ENCODE data around the gene EIF2B5.
A peak's percentile ranks its signal among the peaks of the same experiment; 100 is the strongest.

The EIF2B5 gene

DNA sequence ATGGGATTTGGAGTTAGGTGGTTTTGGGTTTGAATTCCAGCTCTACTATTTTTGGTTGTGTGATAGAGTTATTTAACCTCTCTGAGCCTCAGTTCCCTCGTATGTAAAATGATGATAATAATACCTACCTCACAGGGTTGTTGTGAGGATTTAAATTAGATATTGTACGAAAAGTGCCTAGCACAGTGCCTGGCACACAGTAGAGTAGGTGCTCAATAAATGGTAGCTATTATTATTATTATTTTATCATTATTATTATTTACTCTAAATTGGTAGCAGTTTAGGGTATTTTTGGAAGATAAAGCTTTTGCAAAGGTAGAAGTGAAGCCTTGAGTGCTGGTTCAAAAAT, 38.2 kb downstream of the EIF2B5 start:
- DNase-seq (ENCODE audit: low read depth in 3 of 3, low spot score in 1 of 3) = no peak

DNA sequence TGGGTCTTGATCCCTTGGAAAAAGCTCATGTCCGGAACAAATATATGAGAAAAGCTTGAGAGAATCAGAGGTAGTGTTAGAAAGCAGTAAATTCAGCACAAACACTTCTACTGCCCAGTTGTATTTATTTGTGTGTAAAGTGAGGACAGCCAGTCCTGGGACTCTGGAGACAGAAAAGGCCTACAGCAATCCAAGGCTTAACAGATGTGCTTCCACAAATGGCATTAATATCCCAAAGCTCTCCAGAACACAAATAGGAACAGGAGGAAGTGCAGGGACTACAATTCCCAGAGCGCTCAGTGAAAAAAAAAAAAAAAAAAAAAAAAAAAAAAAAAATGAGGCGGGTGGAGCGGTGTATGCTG, 39.1 kb downstream of the EIF2B5 start:
- no peak for DNase-seq (ENCODE audit: low read depth in 3 of 3, low spot score in 1 of 3)

DNA sequence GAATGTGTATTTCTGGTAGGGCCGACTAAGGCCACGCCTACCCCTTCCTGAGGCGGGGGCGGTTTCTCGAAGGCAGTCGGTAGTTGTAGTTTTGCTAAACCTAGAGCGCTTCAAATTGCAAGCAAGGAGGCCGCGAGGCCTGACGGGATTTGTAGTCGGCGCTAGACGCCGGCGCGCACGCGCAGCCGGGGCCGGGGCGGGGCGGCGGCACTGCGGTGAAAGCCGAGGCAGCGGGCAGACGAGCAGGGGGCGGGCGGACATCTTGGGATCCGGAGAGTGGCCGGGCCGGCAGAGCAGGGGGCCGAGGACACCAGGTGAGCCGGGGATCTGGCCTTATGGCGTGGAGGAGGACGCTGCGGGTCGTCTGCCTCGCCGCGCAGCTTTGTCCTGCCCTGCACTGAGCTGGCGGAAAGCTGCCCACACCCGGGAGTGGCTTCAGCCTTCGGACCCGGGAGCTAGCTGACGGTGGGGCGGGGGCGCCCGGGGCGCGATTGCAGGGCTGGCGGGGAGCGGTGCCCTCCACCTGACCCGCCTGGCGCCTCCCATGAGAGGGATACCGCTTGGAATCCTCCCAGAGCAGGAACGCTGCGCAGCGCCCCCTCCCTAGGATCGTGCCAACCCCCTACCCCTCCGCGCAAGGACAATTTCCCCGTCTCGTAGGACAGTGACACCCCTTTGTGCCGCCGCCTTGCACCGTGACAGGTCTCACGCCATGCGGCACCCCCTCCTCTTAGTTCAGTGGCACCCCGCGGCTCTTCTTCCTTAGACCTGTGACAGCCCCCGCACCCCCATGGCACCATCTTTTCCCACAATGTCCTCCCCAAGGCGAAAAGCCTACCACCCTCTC, 39.7 kb downstream of the EIF2B5 start, which contains the start of gene AP2M1:
AP2M1 (plus strand) TSS at position 210 of the 847 bp plus-strand sequence. CDS start 2,139 bp downstream, outside the sequence.
- DNase-seq (ENCODE audit: low read depth in 3 of 3, low spot score in 1 of 3) = peak; percentile 95 to 96 (median 96)

DNA sequence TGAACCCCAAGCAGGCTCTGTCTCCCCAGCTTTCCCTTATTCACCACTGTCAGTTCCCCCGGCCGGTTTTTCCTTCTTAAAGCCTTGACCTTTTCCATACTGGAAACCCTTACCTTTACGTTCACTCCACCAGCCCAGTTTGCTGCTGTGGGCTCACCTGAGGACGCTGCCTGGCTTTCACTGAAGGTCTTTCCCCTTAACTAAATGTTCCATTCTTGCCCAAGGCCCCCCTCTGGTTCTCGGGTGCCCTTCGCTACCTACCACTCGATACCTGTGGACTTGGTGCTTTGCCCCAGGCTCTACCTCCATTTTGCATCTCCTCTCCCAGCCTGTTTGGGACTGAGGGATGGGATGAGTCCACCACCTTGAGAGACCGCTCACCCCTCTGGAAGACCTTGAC, 40.3 kb downstream of the EIF2B5 start:
- no peak for DNase-seq (ENCODE audit: low read depth in 3 of 3, low spot score in 1 of 3)

DNA sequence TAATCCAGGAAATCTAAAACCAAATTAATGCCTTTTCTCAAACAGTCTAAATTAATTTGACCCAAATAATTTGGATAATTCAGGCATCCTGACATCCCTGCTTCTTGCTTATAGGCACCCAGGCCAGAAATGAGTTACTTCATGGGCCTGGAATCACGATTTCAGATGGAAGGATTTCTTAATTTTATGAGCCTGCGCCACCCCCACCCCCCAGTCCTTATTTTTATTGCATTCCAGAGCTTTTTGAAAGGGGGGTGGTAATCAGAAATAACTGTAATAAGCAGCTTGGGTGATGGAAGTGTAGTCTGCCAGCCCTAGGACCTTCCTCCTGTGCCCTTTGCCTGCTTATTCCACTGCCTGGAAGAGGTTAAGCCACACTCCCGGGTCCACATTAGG, 40.8 kb downstream of the EIF2B5 start:
- no peak for DNase-seq (ENCODE audit: low read depth in 3 of 3, low spot score in 1 of 3)

DNA sequence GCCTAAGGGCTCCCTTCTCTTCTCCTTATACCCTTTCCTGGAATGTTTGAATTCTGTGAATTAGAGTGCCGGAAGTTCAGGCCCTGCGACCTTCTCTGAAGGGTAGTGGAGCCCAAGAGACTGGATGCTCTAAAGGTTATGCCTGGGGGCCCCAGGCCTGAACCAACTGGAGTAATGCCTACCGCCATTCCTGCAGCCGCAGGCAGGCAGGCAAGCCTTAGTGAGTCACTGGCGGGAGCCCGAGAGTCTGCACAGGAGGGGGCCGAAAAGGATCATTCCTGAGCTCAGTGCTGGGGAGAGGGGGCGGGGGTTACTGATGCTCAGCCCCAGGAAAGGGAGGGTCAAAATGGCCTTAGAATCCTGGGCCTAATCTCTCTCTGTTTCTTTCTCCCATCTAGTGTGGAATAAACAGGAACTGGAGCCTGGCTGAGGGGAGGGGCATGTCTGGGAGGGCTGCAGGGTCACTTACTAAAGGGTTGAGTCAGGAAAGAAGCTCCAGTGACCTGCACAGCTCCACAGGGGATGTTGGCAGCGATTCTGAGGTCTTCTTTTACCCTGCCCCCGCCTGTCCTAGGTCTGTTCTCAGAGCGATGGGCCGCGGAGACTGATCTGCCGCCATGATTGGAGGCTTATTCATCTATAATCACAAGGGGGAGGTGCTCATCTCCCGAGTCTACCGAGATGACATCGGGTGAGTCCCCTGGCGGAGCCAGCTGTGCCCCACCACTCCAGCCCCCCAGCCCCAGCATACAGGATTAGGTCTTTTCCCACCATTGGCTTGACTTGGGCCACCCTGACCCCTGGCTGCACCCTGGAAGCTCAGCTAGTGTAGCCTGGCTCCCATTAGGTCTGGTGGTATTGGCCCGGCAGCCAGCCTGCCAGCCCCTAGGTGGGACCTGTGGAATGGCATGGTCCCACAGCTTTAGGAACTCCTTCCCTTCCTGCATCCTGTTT, 41.5 kb downstream of the EIF2B5 start:
- no peak for DNase-seq (ENCODE audit: low read depth in 3 of 3, low spot score in 1 of 3)

DNA sequence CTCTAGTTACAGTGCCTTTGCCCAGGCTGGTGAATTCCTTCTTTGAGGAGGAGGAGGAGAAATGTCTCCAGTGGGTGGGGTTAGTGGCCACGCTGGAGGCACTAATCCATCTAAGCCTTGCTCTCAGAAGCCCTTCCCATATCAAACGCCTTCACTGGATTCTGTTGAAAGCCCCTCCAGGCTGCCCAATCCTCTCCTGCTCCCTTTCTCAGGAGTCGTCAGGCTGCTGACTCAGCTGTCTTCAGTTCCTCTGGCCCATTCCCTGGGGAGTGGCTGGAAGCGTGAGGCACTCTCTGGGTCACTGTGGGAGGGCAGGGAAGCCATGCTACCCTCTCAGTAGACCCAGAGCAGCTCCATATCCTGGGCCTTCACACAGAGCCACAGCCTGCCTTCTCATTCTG, 42.2 kb downstream of the EIF2B5 start:
- no peak for DNase-seq (ENCODE audit: low read depth in 3 of 3, low spot score in 1 of 3)

DNA sequence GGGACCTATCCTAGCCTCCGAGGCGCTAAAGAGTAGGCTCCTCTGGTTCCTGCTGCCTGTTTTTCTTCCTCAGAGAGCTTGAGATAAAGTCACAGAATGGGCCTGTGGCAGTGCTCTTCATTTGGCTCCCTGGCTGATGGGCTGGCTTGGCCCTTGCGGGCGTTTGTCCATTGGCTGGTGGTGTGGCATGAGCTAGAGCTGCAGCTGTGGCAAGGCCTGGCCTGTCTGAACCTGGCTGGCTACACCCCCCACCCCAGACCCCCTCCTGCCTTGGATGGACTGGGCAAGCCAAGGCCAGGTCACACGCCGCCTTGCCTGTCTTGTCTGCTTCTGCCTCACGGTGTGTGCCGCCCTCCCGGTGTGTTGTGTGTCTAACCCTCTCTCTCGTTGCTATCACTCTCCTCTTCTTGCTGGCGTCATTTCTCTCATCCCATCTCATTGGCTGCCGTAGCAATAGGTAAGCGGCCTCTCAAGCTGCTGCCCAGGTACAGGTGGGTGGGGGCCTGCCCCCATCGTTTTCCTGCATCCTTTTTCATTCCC, 42.7 kb downstream of the EIF2B5 start:
- no peak for DNase-seq (ENCODE audit: low read depth in 3 of 3, low spot score in 1 of 3)

DNA sequence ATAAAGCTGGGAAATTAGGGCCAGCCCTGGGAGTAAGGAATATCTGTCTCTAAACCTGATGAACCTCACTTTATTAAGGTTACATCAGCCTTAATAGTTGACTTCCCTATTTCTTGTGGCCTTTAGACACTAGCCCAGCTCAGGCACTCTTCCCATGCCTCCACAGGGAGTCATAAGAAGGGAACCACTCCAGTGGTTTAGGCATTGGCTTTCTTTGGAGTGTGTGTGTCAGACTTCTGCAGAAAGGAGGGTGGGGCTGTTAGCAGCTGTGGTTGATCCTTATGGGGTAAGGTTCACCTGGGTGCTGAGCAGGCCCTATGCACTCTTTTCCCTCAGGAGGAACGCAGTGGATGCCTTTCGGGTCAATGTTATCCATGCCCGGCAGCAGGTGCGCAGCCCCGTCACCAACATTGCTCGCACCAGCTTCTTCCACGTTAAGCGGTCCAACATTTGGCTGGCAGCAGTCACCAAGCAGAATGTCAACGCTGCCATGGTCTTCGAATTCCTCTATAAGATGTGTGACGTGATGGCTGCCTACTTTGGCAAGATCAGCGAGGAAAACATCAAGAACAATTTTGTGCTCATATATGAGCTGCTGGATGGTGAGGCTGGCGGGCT, 43.5 kb downstream of the EIF2B5 start:
- DNase-seq (ENCODE audit: low read depth in 3 of 3, low spot score in 1 of 3) = no peak

DNA sequence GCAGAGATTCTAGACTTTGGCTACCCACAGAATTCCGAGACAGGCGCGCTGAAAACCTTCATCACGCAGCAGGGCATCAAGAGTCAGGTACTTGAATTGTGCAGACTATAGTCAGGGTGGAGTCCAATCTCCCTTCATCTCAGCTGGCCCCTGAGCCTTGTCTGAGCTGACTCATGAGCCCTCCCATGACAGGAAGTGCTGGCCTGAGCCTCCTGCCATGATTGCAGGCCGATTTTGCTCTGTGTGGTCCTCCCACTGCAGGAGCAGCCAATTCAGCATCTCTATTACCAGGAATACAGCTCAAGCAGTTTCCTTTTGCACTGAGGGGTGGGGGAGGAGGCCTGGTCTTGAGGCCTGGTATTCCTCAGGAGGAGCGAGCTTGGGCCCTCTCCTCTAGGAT, 45.0 kb downstream of the EIF2B5 start:
- DNase-seq (ENCODE audit: low read depth in 3 of 3, low spot score in 1 of 3) = no peak

DNA sequence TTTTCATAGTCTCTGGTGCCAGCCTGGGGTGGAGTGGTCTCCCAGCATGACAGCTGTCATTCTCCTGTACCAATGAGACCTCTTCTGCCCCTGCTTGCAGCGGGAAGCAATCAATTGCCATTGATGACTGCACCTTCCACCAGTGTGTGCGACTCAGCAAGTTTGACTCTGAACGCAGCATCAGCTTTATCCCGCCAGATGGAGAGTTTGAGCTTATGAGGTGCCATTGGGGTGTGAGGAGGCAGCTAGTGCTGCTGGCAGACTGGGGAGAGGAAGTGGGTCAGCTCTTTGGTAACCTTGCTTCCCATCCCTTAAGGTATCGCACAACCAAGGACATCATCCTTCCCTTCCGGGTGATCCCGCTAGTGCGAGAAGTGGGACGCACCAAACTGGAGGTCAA, 46.4 kb downstream of the EIF2B5 start:
- DNase-seq (ENCODE audit: low read depth in 3 of 3, low spot score in 1 of 3) = no peak

DNA sequence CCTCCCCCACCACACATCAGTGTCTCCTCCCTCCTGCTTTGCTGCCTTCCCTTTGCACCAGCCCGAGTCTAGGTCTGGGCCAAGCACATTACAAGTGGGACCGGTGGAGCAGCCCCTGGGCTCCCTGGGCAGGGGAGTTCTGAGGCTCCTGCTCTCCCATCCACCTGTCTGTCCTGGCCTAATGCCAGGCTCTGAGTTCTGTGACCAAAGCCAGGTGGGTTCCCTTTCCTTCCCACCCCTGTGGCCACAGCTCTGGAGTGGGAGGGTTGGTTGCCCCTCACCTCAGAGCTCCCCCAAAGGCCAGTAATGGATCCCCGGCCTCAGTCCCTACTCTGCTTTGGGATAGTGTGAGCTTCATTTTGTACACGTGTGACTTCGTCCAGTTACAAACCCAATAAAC, 48.5 kb downstream of the EIF2B5 start:
- no peak for DNase-seq (ENCODE audit: low read depth in 3 of 3, low spot score in 1 of 3)

DNA sequence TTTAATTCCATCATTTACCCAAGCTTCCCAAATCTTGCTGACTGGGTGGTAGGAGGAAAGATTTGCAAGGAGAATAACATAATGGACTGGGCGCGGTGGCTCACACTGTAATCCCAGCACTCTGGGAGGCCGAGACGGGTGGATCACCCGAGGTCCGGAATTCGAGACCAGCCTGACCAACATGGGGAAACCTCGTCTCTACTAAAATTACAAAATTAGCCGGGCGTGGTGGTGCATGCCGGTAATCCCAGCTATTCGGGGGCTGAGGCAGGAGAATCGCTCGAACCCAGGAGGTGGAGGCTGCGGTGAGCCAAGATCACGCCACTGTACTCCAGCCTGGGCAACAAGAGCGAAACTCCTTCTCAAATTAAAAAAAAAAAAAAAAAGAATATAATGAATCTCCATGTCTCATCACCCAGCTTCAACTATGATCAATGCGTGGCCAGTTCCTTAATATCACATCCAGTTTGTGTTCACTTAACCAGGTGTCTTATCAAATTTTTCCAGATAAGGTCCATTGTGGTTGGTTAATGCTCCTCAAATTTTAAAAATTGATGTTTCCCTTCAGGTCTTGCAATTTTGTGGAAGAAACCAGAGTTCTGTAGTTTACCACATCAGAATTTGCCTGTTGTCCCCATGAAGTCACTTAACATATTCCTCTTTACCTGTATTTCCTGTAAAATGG, 49.5 kb downstream of the EIF2B5 start:
- no peak for DNase-seq (ENCODE audit: low read depth in 3 of 3, low spot score in 1 of 3)

DNA sequence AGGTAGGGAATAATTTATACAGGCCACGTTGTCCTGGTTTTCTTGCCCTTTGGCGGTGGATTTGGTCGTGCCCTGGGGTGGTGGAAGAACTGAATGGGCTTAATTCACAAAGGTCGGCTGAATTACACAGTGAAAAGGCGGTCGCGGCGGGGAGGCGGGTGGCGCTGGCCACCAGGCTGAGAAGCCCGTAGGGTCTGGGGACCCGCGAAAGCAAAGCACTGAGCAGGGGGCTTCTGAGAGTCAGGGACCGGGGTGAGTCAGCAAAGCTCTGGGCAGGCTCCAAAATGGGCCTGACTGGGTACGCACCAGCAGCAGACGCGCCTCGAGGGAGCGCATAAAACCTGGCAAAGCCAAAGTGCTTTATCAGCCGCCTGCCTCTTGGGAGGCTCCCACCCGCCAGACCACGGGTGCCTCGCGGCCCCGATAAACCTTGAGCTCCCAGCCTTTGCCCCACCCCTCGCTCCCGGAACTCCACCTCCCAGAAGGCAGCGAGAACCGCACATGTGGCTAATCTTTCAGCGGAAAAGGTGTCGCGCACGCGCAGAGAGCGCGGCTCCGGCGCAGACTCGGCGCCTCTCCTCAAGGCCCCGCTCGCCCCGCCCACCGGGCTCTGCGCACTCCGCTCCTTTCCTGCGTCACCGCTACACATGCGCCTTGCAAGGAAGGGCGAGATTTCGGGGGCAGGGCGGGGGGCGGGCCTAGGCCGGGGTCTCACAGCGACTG, 50.5 kb downstream of the EIF2B5 start:
- DNase-seq (ENCODE audit: low read depth in 3 of 3, low spot score in 1 of 3) = peak; percentile 98 to 99 (median 99)

DNA sequence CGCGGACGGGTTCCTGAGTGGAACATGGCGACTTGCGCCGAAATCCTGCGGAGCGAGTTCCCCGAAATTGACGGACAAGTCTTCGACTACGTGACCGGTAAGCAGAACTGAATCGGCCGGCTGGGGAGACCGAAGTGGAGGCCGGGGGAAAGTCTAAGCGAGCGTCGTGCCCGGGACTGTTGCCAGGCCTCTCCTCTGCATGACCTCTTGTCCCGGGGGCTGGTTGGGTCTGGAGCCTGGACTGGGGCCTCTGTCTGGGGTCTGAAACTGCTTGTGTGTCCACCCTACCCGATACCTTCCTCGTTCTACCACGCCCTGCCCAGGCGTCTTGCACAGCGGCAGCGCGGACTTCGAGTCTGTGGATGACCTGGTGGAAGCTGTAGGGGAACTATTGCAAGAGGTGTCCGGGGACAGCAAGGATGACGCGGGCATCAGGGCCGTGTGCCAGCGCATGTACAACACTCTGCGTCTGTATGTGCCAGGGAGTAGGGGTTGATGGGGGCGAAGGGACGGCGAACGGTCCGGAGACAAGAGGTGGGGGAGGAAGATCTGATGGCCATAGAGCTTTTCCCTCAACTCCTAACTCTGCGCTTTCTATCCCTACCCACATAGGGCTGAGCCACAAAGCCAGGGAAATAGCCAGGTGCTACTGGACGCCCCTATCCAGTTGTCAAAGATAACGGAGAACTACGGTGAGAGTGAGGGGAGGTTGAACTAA, 51.2 kb downstream of the EIF2B5 start, which contains the start of gene ABCF3:
ABCF3 (plus strand) TSS at position 16 of the 718 bp plus-strand sequence; CDS start at position 25, 9 bp downstream.
- DNase-seq (ENCODE audit: low read depth in 3 of 3, low spot score in 1 of 3) = no peak

DNA sequence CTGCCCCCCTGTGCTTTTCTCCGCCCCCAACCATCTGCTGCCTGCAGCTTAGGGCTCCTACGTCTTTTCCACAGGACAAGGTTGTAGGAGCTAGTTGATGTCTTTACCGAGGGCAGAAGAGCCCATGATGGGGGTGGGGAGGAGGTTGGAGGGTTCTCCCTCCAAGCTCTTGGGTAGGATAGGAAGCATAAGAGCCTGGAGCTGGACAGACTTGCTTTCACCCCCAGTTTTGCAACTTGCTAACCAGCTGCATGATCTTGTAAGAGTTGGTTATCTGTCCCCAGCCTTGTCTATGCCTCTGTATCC, 51.7 kb downstream of the EIF2B5 start:
- DNase-seq (ENCODE audit: low read depth in 3 of 3, low spot score in 1 of 3) = no peak

DNA sequence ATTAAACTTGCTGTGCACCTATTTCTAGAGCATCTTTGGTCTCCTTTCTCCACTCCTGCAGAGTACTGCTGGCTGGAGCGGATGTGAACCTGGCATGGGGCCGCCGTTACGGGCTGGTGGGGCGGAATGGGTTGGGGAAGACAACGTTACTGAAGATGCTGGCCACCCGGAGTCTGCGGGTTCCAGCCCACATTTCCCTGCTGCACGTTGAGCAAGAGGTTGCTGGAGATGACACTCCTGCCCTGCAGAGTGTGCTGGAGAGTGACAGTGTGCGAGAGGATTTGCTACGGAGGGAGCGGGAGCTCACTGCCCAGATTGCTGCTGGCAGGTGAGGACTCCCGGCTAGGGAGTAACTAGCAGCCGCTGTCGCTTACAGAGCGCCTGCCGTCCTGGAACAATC, 52.9 kb downstream of the EIF2B5 start:
- DNase-seq (ENCODE audit: low read depth in 3 of 3, low spot score in 1 of 3) = no peak

DNA sequence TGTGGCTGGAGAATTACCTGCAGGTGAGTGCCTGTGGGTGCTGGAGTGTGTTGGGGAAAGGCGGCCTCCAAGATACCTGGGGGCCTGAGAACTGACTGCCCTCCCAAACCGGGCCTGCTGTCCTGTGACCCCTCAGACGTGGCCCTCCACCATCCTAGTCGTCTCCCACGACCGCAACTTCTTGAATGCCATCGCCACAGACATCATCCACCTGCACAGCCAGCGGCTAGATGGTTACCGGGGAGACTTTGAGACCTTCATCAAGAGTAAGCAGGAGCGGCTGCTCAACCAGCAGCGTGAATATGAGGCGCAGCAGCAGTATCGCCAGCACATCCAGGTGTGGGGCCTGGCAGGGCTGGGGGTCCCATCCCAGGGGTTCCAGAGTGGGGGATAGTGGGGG, 54.3 kb downstream of the EIF2B5 start:
- no peak for DNase-seq (ENCODE audit: low read depth in 3 of 3, low spot score in 1 of 3)

DNA sequence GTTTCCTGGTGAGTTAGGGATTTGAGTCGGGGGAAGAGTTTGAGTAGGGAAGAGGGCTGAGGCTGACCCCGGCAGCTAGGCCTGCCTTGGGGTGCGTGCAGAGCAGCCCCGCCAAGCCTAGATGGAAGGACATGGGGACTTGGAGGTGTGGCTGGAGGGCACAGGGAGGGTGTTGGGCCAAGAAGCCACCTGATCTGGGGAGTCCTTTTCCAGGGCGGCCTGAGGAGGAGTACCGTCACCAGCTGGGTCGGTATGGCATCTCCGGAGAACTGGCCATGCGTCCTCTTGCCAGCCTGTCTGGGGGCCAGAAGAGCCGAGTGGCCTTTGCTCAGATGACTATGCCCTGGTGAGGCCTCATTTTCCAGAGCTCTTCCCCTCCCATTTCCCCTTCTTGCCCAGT, 57.7 kb downstream of the EIF2B5 start:
- DNase-seq (ENCODE audit: low read depth in 3 of 3, low spot score in 1 of 3) = no peak
